Upper lobe of left lung (tissue), 6 donors: ENCODE measurements around the gene CFAP97. TPM values are rescaled to one million over a fixed set of nuclear protein-coding genes. Genes with fewer than 3 reads are reported as not detected.

Experiments
- ATAC-seq, 2 donors: fragments of 200-7000 bp; cut with Tn5 transposase; one replicate each; pipeline ENCODE4 v1.9.1; 2022; ENCODE audit warnings: mild to moderate bottlenecking in 2 of 2, moderate library complexity in 2 of 2; ENCODE audit not compliant: low FRiP score in 2 of 2
- DNase-seq, 2 donors: peaks; one replicate each; pipeline ENCODE4 v3.0.0-alpha.2; 2019 to 2020
- H3K27ac ChIP-seq, 4 donors: fragments of 200-600 bp; sonication (generic); one replicate each; pipeline ENCODE4 v1.5.1; 2016 to 2019
- H3K27me3 ChIP-seq, 4 donors: fragments of 200-600 bp; sonication (generic); one replicate each; pipeline ENCODE4 v1.5.1; 2017 to 2019
- H3K36me3 ChIP-seq, 4 donors: fragments of 200-600 bp; sonication (generic); one replicate each; pipeline ENCODE4 v1.5.1; 2016 to 2019
- H3K4me1 ChIP-seq, 4 donors: fragments of 200-600 bp; sonication (generic); one replicate each; pipeline ENCODE4 v1.5.1; 2018 to 2019
- H3K4me3 ChIP-seq, 4 donors: fragments of 200-600 bp; sonication (generic); one replicate each; pipeline ENCODE4 v1.5.1; 2017 to 2019; ENCODE audit warnings: mild to moderate bottlenecking in 2 of 4, moderate library complexity in 1 of 4
- H3K9me3 ChIP-seq, 4 donors: fragments of 200-600 bp; sonication (generic); one replicate each; pipeline ENCODE4 v1.5.1; 2018 to 2019
- EP300 ChIP-seq, 4 donors: sonication (generic); formaldehyde crosslinking; IDR thresholded peaks; one replicate each; pipeline ENCODE4 v1.5.1; 2017; ENCODE audit warnings: antibody characterized with exemption in 4 of 4, control low read depth in 2 of 4
- POLR2A ChIP-seq, 4 donors: fragments of 450-650 bp; IDR thresholded peaks; one replicate each; pipeline ENCODE4 v1.5.1; 2016 to 2017; ENCODE audit warnings: antibody characterized with exemption in 4 of 4, mild to moderate bottlenecking in 2 of 4
- POLR2AphosphoS5 ChIP-seq, 2 donors: sonication (generic); formaldehyde crosslinking; IDR thresholded peaks; one replicate each; pipeline ENCODE4 v1.5.1; 2017; ENCODE audit warnings: antibody characterized with exemption in 2 of 2
- WGBS, 2 donors: methylation state at CpG; one replicate each; pipeline ENCODE4 v1.1.5; 2017 to 2018; 5-methylcytosine and 5-hydroxymethylcytosine counted together
- total RNA-seq, 6 donors: library from RNA; depleted of rRNA in 4 of 6; stranded (reverse); fragments of >200 nt in 4 of 6; gene quantifications; one replicate each; pipeline versions ENCODE4 v1.1.0 to v1.2.1, GENCODE V29; 2016 to 2021
- TF ChIP-seq, protein P1 (sequence below), 6 experiments: fragments of 450-650 bp in 4 of 6; fragments of 200-600 bp in 2 of 6; sonication (generic) in 2 of 6; IDR thresholded peaks; one replicate each; pipeline ENCODE4 v1.5.1; 2016 to 2019; ENCODE audit warnings: antibody characterized with exemption in 6 of 6
- donor health status: DM: no; HTN: no; CAD: no; lungs with moderate emphysema.
- donor health status: DM: no; HTN: yes; CAD: no; lungs with severe emphysema.

CFAP97 gene
- total RNA-seq, 6 donors from 2014 or later = 12.3 to 42.9 (median 24.0) TPM

DNA sequence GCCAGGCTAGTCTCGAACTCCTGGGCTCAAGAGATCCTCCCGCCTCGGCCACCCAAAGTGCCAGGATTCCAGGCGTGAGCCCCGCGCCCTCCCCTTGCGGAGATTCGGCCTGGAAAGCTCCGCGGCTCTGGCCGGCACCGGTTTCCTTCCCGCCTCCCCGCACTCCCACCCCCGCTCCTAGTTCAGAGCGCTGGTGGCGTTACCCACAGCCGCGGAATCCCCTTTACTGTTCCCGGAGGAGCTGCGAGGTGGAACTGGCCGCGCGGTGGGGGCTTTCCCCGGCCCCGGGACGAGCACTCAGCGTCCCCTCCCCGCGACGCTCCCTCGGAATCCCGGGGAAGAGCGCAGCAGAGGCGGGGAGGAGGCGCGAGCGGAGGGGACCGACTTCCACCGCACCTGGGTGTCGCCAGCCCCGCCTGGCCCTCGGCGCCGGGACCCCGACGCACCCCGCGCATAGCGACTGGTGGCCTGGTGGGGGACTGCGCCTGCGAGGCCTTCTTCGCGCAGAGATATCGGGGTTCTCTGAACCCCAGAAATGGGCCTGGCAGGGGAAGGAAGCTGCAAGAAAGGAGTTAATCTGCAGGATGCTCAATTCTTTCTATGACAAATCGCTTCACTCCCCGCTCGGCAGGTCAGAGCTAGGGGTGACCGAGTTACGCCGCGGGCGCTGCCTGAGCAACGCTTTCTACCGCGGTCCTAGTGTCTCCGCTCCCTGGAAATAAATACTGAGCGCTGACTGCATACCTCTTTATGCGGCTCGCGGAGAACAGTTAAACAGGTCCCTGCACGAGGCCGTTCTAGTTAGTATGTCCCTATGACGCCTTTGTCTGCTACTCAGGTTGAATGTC lies 75.3 kb downstream of the CFAP97 start:
- H3K4me3 ChIP-seq = peak overlapping the region; percentile 53 to 65 (median 55)
- peaks cover 7 to 22% (median 19%) of the 10 kb centered on the region in 4 donors for H3K4me1 ChIP-seq
- H3K27me3 ChIP-seq = peaks cover 0 to 9% (median 4%) of the 10 kb centered on the region in 4 donors
- H3K9me3 ChIP-seq = no peaks in the 10 kb centered on the region
- H3K36me3 ChIP-seq = no peaks in the 10 kb centered on the region
- peak overlapping the region; percentile 2 to 85 (median 69) for H3K27ac ChIP-seq
- DNase-seq (peak; percentile 49 to 88), ATAC-seq (peak; percentile 69 to 72)
- no peak for TF ChIP-seq EP300 (IDR thresholded peaks at IDR 0.05)
- TF ChIP-seq, protein P1, sequence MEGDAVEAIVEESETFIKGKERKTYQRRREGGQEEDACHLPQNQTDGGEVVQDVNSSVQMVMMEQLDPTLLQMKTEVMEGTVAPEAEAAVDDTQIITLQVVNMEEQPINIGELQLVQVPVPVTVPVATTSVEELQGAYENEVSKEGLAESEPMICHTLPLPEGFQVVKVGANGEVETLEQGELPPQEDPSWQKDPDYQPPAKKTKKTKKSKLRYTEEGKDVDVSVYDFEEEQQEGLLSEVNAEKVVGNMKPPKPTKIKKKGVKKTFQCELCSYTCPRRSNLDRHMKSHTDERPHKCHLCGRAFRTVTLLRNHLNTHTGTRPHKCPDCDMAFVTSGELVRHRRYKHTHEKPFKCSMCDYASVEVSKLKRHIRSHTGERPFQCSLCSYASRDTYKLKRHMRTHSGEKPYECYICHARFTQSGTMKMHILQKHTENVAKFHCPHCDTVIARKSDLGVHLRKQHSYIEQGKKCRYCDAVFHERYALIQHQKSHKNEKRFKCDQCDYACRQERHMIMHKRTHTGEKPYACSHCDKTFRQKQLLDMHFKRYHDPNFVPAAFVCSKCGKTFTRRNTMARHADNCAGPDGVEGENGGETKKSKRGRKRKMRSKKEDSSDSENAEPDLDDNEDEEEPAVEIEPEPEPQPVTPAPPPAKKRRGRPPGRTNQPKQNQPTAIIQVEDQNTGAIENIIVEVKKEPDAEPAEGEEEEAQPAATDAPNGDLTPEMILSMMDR (IDR thresholded peaks at IDR 0.05) = peak in 5 of 6 experiments; percentile 30 to 61 (median 33)
- peak in 1 of 4 donors; percentile 11 for TF ChIP-seq POLR2A (IDR thresholded peaks at IDR 0.05)
- WGBS, 2 donors = 1 to 3% methylated on average over 25 to 71 of the region's 74 CpGs

DNA sequence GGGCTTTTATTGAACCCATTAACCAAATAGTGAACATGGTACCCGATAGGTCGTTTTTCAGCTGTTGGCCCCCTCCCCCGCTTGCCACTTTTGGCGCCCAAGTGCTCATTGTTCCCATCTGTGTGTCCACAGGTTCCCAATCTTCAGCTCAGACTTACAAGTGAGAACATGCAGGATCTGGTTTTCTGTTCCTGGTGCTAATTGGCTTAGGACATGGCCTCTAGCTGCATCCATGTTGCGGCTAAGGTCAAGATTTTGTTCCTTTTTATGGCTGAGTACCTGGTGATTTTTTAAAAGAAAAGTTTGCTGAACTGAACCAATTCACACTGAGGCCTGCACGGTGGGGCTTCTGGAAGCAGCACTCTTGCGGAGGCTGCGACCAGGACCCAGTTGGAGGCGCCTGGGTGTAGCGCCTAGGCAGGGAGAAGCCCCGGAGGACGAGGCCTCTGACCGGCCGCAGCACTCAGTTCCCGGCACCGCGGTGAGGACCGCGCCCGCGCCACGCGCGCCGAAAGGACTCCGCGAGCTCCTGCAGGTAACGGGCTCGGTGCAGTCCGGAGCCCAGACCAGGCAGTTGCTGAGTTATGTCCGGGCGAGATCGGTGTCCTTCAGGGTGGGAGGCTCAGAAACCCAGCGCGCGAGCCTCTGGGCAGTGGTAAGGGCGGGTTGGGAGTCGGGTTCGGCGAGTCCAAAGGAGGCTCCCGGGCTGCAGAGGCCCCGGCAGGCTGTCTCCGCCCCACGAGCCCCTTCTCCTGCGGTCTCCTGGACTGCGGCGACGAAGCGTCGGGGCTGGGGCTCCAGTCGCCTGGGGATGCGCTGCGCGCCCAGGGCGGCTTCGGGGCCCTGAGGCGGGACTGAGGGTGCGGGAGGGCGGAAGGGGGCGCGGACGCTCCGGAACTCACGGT lies 76.5 kb downstream of the CFAP97 start:
- Histone ChIP-seq H3K27me3 (peaks cover 0 to 9% (median 4%) of the 10 kb centered on the region in 4 donors), H3K4me3 (peak overlapping the region; percentile 52 to 65 (median 54)), H3K4me1 (peaks cover 7 to 22% (median 19%) of the 10 kb centered on the region in 4 donors), H3K9me3 (no peaks in the 10 kb centered on the region), H3K36me3 (no peaks in the 10 kb centered on the region), H3K27ac (peak overlapping the region in 2 of 4 donors; percentile 75 to 85)
- DNase-seq (peak in 1 of 2 donors; percentile 89), ATAC-seq (peak; percentile 49 to 50)
- TF ChIP-seq POLR2AphosphoS5 (IDR thresholded peaks at IDR 0.05) (no peak), POLR2A (IDR thresholded peaks at IDR 0.05) (no peak), EP300 (IDR thresholded peaks at IDR 0.05) (no peak)
- TF ChIP-seq, protein P1 (IDR thresholded peaks at IDR 0.05) = no peak
- WGBS, 2 donors = 18 to 23% methylated on average over 23 to 25 of the region's 64 CpGs

DNA sequence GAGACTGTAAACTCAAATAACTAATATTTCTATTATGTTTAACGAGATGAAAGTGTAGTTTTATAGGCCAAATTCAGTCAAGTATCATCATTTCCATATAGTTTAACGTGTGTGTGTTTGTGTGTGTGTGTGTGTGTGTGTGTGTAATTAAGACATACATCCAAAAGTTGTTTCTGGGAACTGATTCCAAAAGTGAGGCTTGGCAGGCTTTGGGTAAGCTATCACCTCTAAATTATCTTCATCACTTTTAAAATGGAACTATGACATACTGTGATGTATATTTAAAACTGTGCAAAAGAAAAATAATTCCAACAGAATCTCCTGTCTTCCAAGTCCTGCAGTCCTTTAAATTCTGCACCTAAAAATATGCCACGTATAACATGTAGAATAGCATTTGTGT lies 79.8 kb downstream of the CFAP97 start:
- WGBS, 2 donors = 52 to 80% methylated on average over 3 of the region's 3 CpGs
- Histone ChIP-seq H3K27me3 (peaks cover 0 to 9% (median 4%) of the 10 kb centered on the region in 4 donors), H3K4me3 (no peak overlapping the region), H3K9me3 (no peaks in the 10 kb centered on the region), H3K36me3 (no peaks in the 10 kb centered on the region), H3K27ac (no peak overlapping the region), H3K4me1 (peaks cover 7 to 20% (median 18%) of the 10 kb centered on the region in 4 donors)
- TF ChIP-seq POLR2AphosphoS5 (IDR thresholded peaks at IDR 0.05) (no peak), EP300 (IDR thresholded peaks at IDR 0.05) (no peak), POLR2A (IDR thresholded peaks at IDR 0.05) (no peak)
- TF ChIP-seq, protein P1 (IDR thresholded peaks at IDR 0.05) = no peak
- no peak for ATAC-seq
- no peak for DNase-seq

DNA sequence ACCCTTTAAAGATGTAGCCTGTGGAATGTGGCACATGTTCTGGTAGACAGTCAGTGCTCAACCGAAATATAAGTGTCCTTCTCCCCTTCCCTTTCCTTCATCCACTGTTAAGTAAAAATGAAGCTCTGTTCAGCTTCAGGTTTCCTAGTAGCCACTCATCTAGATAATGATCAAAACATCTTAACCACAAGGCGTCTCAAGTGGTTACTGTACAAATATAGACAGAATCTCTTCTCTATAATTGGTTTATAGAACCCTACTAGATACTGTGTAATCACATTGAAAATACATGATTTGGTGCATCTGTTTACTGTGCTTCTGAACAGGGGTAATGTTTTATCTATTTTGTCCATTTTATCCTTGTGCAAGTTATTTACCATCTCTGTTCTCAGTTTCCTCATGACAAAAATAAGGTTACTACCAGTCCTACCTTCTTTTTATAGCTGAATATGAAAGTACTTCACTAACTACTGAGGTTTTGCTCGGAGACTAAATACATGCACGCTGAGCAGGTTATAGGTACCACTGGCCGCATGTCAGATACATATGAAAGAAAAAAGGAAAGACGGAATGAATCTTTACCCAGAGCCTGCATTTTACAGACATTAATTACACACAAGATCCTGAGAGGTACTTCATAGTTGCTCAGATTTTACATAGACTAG lies 81.0 kb downstream of the CFAP97 start:
- ATAC-seq = no peak
- H3K9me3 ChIP-seq = no peaks in the 10 kb centered on the region
- no peak overlapping the region for H3K4me3 ChIP-seq
- no peaks in the 10 kb centered on the region for H3K36me3 ChIP-seq
- TF ChIP-seq POLR2AphosphoS5 (IDR thresholded peaks at IDR 0.05) = no peak
- no peak for TF ChIP-seq POLR2A (IDR thresholded peaks at IDR 0.05)
- TF ChIP-seq, protein P1 (IDR thresholded peaks at IDR 0.05) = no peak
- no peak for TF ChIP-seq EP300 (IDR thresholded peaks at IDR 0.05)
- WGBS, 2 donors = 66 to 83% methylated on average over 6 of the region's 6 CpGs
- H3K27ac ChIP-seq = no peak overlapping the region
- H3K4me1 ChIP-seq = peaks cover 7 to 9% (median 9%) of the 10 kb centered on the region in 4 donors
- DNase-seq = no peak
- peaks cover 0 to 4% (median 0%) of the 10 kb centered on the region in 4 donors for H3K27me3 ChIP-seq
